ENCODE measurements around the gene LMX1A. TPM values are rescaled to one million over a fixed set of nuclear protein-coding genes. Genes with fewer than 3 reads are reported as not detected.

The LMX1A gene
- total and polyA plus RNA-seq, 4 donors = 0.05 to 0.17 TPM; not detected in 2

DNA sequence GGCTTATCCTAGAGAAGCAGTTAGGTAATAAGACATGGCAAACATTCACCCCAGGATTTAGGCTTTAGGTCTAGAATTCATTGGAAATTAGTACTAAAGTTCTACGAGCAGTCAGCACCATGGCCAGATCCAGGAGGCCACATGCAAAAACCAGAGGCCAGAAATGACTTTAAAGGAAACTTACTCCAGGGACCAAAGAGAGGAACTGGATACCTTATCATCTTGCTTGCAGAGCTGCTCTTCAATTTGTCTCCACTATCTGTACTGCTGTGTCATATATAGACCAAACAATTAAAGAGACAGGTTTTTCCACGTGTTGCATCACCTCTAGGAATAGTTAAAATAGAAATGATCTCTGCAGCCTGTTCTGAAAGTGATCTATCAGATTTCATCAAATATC is 127.8 kb downstream of the LMX1A start:
- no peak for DNase-seq (ENCODE audit: low spot score)
- Histone ChIP-seq H3K36me3 (ENCODE audit: control insufficient read depth in 4 of 4, insufficient read depth in 3 of 4, low read depth in 1 of 4, low read length in 3 of 4) (no peaks in the 10 kb centered on the region), H3K27me3 (ENCODE audit: control insufficient read depth in 4 of 4, insufficient read depth in 4 of 4, low read length in 3 of 4) (no peaks in the 10 kb centered on the region), H3K27ac (ENCODE audit: low read depth in 1 of 2, low read length in 2 of 2) (no peak overlapping the region), H3K9ac (ENCODE audit: low read depth in 1 of 2, low read length in 2 of 2) (no peak overlapping the region), H3K4me3 (ENCODE audit: low read depth in 1 of 3, low read length in 3 of 3) (no peak overlapping the region), H3K4me1 (ENCODE audit: control insufficient read depth in 4 of 4, insufficient read depth in 4 of 4, low read length in 3 of 4) (peaks cover 3 to 16% (median 14%) of the 10 kb centered on the region in 4 donors), H3K9me3 (ENCODE audit: control insufficient read depth in 4 of 4, low read length in 3 of 4) (no peaks in the 10 kb centered on the region)
- WGBS = 37% methylated on average over 2 of the region's 2 CpGs
- TF ChIP-seq EGR1 (IDR thresholded peaks at IDR 0.05; ENCODE audit: low read depth in 2 of 2) = no peak
- TF ChIP-seq, protein P1, sequence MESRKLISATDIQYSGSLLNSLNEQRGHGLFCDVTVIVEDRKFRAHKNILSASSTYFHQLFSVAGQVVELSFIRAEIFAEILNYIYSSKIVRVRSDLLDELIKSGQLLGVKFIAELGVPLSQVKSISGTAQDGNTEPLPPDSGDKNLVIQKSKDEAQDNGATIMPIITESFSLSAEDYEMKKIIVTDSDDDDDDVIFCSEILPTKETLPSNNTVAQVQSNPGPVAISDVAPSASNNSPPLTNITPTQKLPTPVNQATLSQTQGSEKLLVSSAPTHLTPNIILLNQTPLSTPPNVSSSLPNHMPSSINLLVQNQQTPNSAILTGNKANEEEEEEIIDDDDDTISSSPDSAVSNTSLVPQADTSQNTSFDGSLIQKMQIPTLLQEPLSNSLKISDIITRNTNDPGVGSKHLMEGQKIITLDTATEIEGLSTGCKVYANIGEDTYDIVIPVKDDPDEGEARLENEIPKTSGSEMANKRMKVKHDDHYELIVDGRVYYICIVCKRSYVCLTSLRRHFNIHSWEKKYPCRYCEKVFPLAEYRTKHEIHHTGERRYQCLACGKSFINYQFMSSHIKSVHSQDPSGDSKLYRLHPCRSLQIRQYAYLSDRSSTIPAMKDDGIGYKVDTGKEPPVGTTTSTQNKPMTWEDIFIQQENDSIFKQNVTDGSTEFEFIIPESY (IDR thresholded peaks at IDR 0.05) = no peak
- TF ChIP-seq RAD21 (IDR thresholded peaks at IDR 0.05) = no peak
- no peak for TF ChIP-seq TAF1 (conservative IDR thresholded peaks at IDR 0.05)
- TF ChIP-seq NR2F2 (IDR thresholded peaks at IDR 0.05) = no peak
- no peak for TF ChIP-seq SP1 (IDR thresholded peaks at IDR 0.05)
- TF ChIP-seq, protein P2, sequence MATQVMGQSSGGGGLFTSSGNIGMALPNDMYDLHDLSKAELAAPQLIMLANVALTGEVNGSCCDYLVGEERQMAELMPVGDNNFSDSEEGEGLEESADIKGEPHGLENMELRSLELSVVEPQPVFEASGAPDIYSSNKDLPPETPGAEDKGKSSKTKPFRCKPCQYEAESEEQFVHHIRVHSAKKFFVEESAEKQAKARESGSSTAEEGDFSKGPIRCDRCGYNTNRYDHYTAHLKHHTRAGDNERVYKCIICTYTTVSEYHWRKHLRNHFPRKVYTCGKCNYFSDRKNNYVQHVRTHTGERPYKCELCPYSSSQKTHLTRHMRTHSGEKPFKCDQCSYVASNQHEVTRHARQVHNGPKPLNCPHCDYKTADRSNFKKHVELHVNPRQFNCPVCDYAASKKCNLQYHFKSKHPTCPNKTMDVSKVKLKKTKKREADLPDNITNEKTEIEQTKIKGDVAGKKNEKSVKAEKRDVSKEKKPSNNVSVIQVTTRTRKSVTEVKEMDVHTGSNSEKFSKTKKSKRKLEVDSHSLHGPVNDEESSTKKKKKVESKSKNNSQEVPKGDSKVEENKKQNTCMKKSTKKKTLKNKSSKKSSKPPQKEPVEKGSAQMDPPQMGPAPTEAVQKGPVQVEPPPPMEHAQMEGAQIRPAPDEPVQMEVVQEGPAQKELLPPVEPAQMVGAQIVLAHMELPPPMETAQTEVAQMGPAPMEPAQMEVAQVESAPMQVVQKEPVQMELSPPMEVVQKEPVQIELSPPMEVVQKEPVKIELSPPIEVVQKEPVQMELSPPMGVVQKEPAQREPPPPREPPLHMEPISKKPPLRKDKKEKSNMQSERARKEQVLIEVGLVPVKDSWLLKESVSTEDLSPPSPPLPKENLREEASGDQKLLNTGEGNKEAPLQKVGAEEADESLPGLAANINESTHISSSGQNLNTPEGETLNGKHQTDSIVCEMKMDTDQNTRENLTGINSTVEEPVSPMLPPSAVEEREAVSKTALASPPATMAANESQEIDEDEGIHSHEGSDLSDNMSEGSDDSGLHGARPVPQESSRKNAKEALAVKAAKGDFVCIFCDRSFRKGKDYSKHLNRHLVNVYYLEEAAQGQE (IDR thresholded peaks at IDR 0.05) = peak; percentile 97

DNA sequence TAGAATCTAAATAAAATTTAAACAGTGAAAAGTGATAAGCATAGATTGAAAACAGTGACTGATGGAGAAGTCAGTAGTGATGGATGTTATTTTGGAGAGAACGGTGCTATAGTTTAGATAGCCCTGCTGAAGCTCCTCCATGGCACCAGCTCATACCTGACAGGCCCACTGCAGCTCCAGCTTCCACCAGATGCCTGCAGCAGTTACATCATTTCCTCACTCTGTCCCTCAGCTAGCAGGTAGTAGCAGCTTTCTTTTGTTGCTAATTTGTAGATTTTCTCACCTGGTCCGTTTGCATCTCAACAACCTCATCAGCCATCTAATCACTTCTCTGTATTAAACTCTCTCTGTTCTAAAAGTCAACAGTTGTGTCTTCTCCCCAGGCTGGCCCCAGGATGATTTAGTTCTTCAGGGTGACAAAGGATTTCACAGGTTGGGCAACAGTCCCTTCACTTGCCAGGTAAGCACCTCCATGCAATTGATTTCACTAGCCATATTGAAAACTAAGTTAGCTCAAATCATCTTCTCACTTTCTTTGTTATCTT is 128.3 kb downstream of the LMX1A start:
- no peak for DNase-seq (ENCODE audit: low spot score)
- no peak overlapping the region for H3K9ac ChIP-seq (ENCODE audit: low read depth in 1 of 2, low read length in 2 of 2)
- no peaks in the 10 kb centered on the region for H3K27me3 ChIP-seq (ENCODE audit: control insufficient read depth in 4 of 4, insufficient read depth in 4 of 4, low read length in 3 of 4)
- H3K4me3 ChIP-seq (ENCODE audit: low read depth in 1 of 3, low read length in 3 of 3) = no peak overlapping the region
- H3K9me3 ChIP-seq (ENCODE audit: control insufficient read depth in 4 of 4, low read length in 3 of 4) = no peaks in the 10 kb centered on the region
- 69% methylated on average over 2 of the region's 2 CpGs for WGBS
- H3K4me1 ChIP-seq (ENCODE audit: control insufficient read depth in 4 of 4, insufficient read depth in 4 of 4, low read length in 3 of 4) = peaks cover 3 to 14% (median 12%) of the 10 kb centered on the region in 4 donors
- no peak overlapping the region for H3K27ac ChIP-seq (ENCODE audit: low read depth in 1 of 2, low read length in 2 of 2)
- no peaks in the 10 kb centered on the region for H3K36me3 ChIP-seq (ENCODE audit: control insufficient read depth in 4 of 4, insufficient read depth in 3 of 4, low read depth in 1 of 4, low read length in 3 of 4)
- no peak for TF ChIP-seq YY1 (IDR thresholded peaks at IDR 0.05)
- no peak for TF ChIP-seq JUND (IDR thresholded peaks at IDR 0.05)
- no peak for TF ChIP-seq SP1 (IDR thresholded peaks at IDR 0.05)
- TF ChIP-seq, protein P2 (IDR thresholded peaks at IDR 0.05) = no peak
- no peak for TF ChIP-seq HNF4G (IDR thresholded peaks at IDR 0.05)
- TF ChIP-seq, protein P3, sequence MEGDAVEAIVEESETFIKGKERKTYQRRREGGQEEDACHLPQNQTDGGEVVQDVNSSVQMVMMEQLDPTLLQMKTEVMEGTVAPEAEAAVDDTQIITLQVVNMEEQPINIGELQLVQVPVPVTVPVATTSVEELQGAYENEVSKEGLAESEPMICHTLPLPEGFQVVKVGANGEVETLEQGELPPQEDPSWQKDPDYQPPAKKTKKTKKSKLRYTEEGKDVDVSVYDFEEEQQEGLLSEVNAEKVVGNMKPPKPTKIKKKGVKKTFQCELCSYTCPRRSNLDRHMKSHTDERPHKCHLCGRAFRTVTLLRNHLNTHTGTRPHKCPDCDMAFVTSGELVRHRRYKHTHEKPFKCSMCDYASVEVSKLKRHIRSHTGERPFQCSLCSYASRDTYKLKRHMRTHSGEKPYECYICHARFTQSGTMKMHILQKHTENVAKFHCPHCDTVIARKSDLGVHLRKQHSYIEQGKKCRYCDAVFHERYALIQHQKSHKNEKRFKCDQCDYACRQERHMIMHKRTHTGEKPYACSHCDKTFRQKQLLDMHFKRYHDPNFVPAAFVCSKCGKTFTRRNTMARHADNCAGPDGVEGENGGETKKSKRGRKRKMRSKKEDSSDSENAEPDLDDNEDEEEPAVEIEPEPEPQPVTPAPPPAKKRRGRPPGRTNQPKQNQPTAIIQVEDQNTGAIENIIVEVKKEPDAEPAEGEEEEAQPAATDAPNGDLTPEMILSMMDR (IDR thresholded peaks at IDR 0.05; ENCODE audit: low read depth, low read length, missing input control) = no peak
- TF ChIP-seq, protein P4, sequence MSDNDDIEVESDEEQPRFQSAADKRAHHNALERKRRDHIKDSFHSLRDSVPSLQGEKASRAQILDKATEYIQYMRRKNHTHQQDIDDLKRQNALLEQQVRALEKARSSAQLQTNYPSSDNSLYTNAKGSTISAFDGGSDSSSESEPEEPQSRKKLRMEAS (IDR thresholded peaks at IDR 0.05) = no peak
- no peak for TF ChIP-seq FOXA2 (IDR thresholded peaks at IDR 0.05)
- no peak for TF ChIP-seq HNF4A (conservative IDR thresholded peaks at IDR 0.05)

All from liver (tissue), 9 donors.